8988T (cell line): Measurements from ENCODE around the gene CNN3.

ENCODE experiments used
- DNase-seq: peaks from one replicate; pipeline ENCODE4 v3.0.0; 2011

CNN3 gene

GRCh38 chr1:94926915-94927404 lies at the start of gene CNN3:
Gene CNN3, minus strand, starts transcription at chr1:94927110. Its CDS starts 216 bp downstream, at chr1:94926894.
- DNase-seq = peak; percentile 71

GRCh38 chr1:94974824-94975223 lies 47.9 kb upstream of the CNN3 start:
- DNase-seq = no peak

GRCh38 chr1:94974241-94974640 lies 47.3 kb upstream of the CNN3 start:
- no peak for DNase-seq

- no peak for DNase-seq
Measured at GRCh38 chr1:94973309-94973922, 46.5 kb upstream of the CNN3 start.

GRCh38 chr1:94971491-94971924 lies 44.6 kb upstream of the CNN3 start:
- DNase-seq = peak; percentile 27

GRCh38 chr1:94970783-94971182 lies 43.9 kb upstream of the CNN3 start:
- DNase-seq = no peak

- DNase-seq = no peak
Measured at GRCh38 chr1:94969137-94969536, 42.2 kb upstream of the CNN3 start.

GRCh38 chr1:94966033-94966432 lies 39.1 kb upstream of the CNN3 start:
- no peak for DNase-seq

GRCh38 chr1:94963864-94964263 lies 37.0 kb upstream of the CNN3 start:
- DNase-seq = no peak

- DNase-seq = no peak
Measured at GRCh38 chr1:94962409-94963265, 35.7 kb upstream of the CNN3 start.

- DNase-seq = no peak
Measured at GRCh38 chr1:94961988-94962387, 35.1 kb upstream of the CNN3 start.

- DNase-seq = no peak
Measured at GRCh38 chr1:94961582-94961981, 34.7 kb upstream of the CNN3 start.

GRCh38 chr1:94958081-94958480 lies 31.2 kb upstream of the CNN3 start:
- DNase-seq = no peak

- no peak for DNase-seq
Measured at GRCh38 chr1:94955767-94956632, 29.1 kb upstream of the CNN3 start.

- no peak for DNase-seq
Measured at GRCh38 chr1:94954263-94955220, 27.6 kb upstream of the CNN3 start.

- no peak for DNase-seq
Measured at GRCh38 chr1:94953746-94954145, 26.8 kb upstream of the CNN3 start.

- no peak for DNase-seq
Measured at GRCh38 chr1:94953107-94953506, 26.2 kb upstream of the CNN3 start.

GRCh38 chr1:94952539-94952938 lies 25.6 kb upstream of the CNN3 start:
- no peak for DNase-seq

GRCh38 chr1:94951509-94952208 lies 24.7 kb upstream of the CNN3 start:
- DNase-seq = no peak

- no peak for DNase-seq
Measured at GRCh38 chr1:94951046-94951445, 24.1 kb upstream of the CNN3 start.
